H1 (cell line): ENCODE measurements around the gene CREB3L4. TPM values are rescaled to one million over a fixed set of nuclear protein-coding genes. Genes with fewer than 3 reads are reported as not detected.
A peak's percentile ranks its signal among the peaks of the same experiment; 100 is the strongest.

Experiments used
- CTCF ChIA-PET: fragments of 300-600 bp; sonication (Branson Sonifier 250); formaldehyde crosslinking; loops from one replicate; lab custom pipeline; 2021; ENCODE audit not compliant: partially characterized antibody; lab: Charles Lee
- POLR2A ChIA-PET: fragments of 300-600 bp; sonication (Branson Sonifier 250); formaldehyde crosslinking; loops from one replicate; lab custom pipeline; 2021; ENCODE audit warnings: inconsistent platforms; ENCODE audit not compliant: partially characterized antibody; lab: Charles Lee
- DNase-seq, 2 experiments: peaks; one replicate each; pipeline versions ENCODE4 v3.0.0 to v3.0.0-alpha.2; 2010 to 2022; ENCODE audit warnings: low spot score in 2 of 2, low read depth in 1 of 2, mixed read lengths in 1 of 2
- FAIRE-seq: peaks from 2 replicates; lab custom pipeline; 2011; peaks lifted over from hg19 to GRCh38; lab: Jason Lieb, UNC
- H2AFZ ChIP-seq: 2 replicates; pipeline ENCODE4 v1.8.1; 2012; ENCODE audit warnings: low read length, inconsistent platforms
- H2AK5ac ChIP-seq: 2 replicates; pipeline ENCODE4 v1.6.1; 2013; ENCODE audit warnings: low read depth, low read length
- H2BK120ac ChIP-seq: replicated peaks from 2 replicates; pipeline ENCODE3; 2013; ENCODE audit warnings: low read depth, low read length, inconsistent platforms
- H2BK12ac ChIP-seq: 2 replicates; pipeline ENCODE4 v1.6.1; 2013; ENCODE audit warnings: low read depth, low read length
- H2BK15ac ChIP-seq: 2 replicates; pipeline ENCODE4 v1.6.1; 2013; ENCODE audit warnings: low read length
- H2BK20ac ChIP-seq: 2 replicates; pipeline ENCODE4 v1.6.1; 2013; ENCODE audit warnings: low read length
- H2BK5ac ChIP-seq: 2 replicates; pipeline ENCODE4 v1.6.1; 2013; ENCODE audit warnings: low read depth, low read length
- H3K14ac ChIP-seq: 2 replicates; pipeline ENCODE4 v1.6.1; 2013; ENCODE audit warnings: inconsistent platforms; ENCODE audit not compliant: insufficient read length
- H3K18ac ChIP-seq: 2 replicates; pipeline ENCODE4 v1.6.1; 2013; ENCODE audit warnings: low read length; ENCODE audit errors: extremely low read depth
- H3K23ac ChIP-seq: 2 replicates; pipeline ENCODE4 v1.6.1; 2013; ENCODE audit warnings: inconsistent platforms; ENCODE audit not compliant: insufficient read length
- H3K23me2 ChIP-seq: 2 replicates; pipeline ENCODE4 v1.6.1; 2013; ENCODE audit warnings: low read depth, low read length
- H3K27ac ChIP-seq: 2 replicates; pipeline ENCODE4 v1.6.1; 2011; ENCODE audit warnings: low read depth, low read length, inconsistent platforms
- H3K27me3 ChIP-seq, 4 experiments: replicated peaks in 1 of 4; 1 replicate in 1 of 4; 2 replicates in 3 of 4; pipeline versions ENCODE4 v1.6.1 to v1.8.1; 2011 to 2013; ENCODE audit warnings: low read length in 3 of 4, mild to moderate bottlenecking in 3 of 4, inconsistent platforms in 2 of 4, mixed read lengths in 2 of 4, moderate library complexity in 1 of 4; ENCODE audit not compliant: control insufficient read depth in 3 of 4, insufficient read depth in 3 of 4; ENCODE audit errors: extremely low read depth in 1 of 4
- H3K36me3 ChIP-seq, 4 experiments: 2 replicates each; pipeline versions ENCODE4 v1.6.1 to v1.8.1; 2011 to 2013; ENCODE audit warnings: mild to moderate bottlenecking in 4 of 4, low read length in 3 of 4, moderate library complexity in 2 of 4, control low read depth in 1 of 4, inconsistent platforms in 1 of 4; ENCODE audit not compliant: insufficient read depth in 4 of 4, control insufficient read depth in 2 of 4
- H3K4ac ChIP-seq: replicated peaks from 2 replicates; pipeline ENCODE3; 2013; ENCODE audit warnings: low read length, low read depth, mixed read lengths, inconsistent platforms; ENCODE audit not compliant: insufficient read length
- H3K4me1 ChIP-seq, 4 experiments: replicated peaks in 1 of 4; 1 replicate in 1 of 4; 2 replicates in 3 of 4; pipeline versions ENCODE4 v1.6.1 to v1.8.1; 2011 to 2013; ENCODE audit warnings: low read length in 3 of 4, inconsistent platforms in 2 of 4, mixed read lengths in 1 of 4; ENCODE audit not compliant: insufficient read depth in 4 of 4, control insufficient read depth in 3 of 4
- H3K4me2 ChIP-seq, 2 experiments: 2 replicates each; pipeline versions ENCODE4 v1.6.1 to v1.8.1; 2011 to 2013; ENCODE audit warnings: low read depth in 2 of 2, low read length in 2 of 2, control low read depth in 1 of 2, inconsistent platforms in 1 of 2, mild to moderate bottlenecking in 1 of 2; ENCODE audit not compliant: insufficient read depth in 1 of 2
- H3K4me3 ChIP-seq, 4 experiments: fragments of 200-600, 300-600 bp in 1 of 4; sonication (generic), shearing (Covaris generic), sonication (Bioruptor Twin) in 1 of 4; 2 replicates each; pipeline versions ENCODE4 v1.5.1 to v1.8.1; 2011 to 2016; ENCODE audit warnings: low read length in 4 of 4, low read depth in 3 of 4, control low read depth in 2 of 4, inconsistent platforms in 2 of 4, mild to moderate bottlenecking in 2 of 4, mixed read lengths in 1 of 4, moderate library complexity in 1 of 4; ENCODE audit not compliant: insufficient read depth in 2 of 4; ENCODE audit errors: extremely low read depth in 1 of 4
- H3K56ac ChIP-seq: replicated peaks from 2 replicates; pipeline ENCODE3; 2013; ENCODE audit warnings: low read depth, mild to moderate bottlenecking, mixed read lengths, low read length, inconsistent platforms; ENCODE audit not compliant: insufficient read length
- H3K79me1 ChIP-seq: 2 replicates; pipeline ENCODE4 v1.6.1; 2013; ENCODE audit warnings: low read depth, low read length, control low read depth
- H3K79me2 ChIP-seq, 2 experiments: 2 replicates each; pipeline versions ENCODE4 v1.6.1 to v1.8.1; 2012 to 2013; ENCODE audit warnings: low read length in 2 of 2, mild to moderate bottlenecking in 2 of 2, inconsistent platforms in 1 of 2; ENCODE audit not compliant: insufficient read depth in 2 of 2, control insufficient read depth in 1 of 2
- H3K9ac ChIP-seq, 4 experiments: replicated peaks in 1 of 4; 1 replicate in 1 of 4; 2 replicates in 3 of 4; pipeline versions ENCODE4 v1.6.1 to v1.8.1; 2011 to 2013; ENCODE audit warnings: low read depth in 3 of 4, low read length in 3 of 4, control low read depth in 2 of 4, mild to moderate bottlenecking in 2 of 4, moderate library complexity in 2 of 4, inconsistent platforms in 1 of 4; ENCODE audit errors: extremely low read depth in 1 of 4
- H3K9me3 ChIP-seq, 2 experiments: 2 replicates each; pipeline versions ENCODE4 v1.6.1 to v1.8.1; 2012 to 2013; ENCODE audit warnings: mild to moderate bottlenecking in 2 of 2, moderate library complexity in 2 of 2, control low read depth in 1 of 2, inconsistent platforms in 1 of 2, low read depth in 1 of 2, low read length in 1 of 2, mixed read lengths in 1 of 2; ENCODE audit not compliant: insufficient read depth in 2 of 2
- H4K20me1 ChIP-seq, 2 experiments: replicated peaks in 1 of 2; 2 replicates each; pipeline versions ENCODE3 to v1.8.1; 2011 to 2013; ENCODE audit warnings: inconsistent platforms in 2 of 2, low read length in 2 of 2, mild to moderate bottlenecking in 1 of 2; ENCODE audit not compliant: insufficient read depth in 2 of 2, control insufficient read depth in 1 of 2
- H4K5ac ChIP-seq: 2 replicates; pipeline ENCODE4 v1.6.1; 2013; ENCODE audit warnings: low read length, low read depth, mixed read lengths, inconsistent platforms; ENCODE audit not compliant: insufficient read length
- H4K8ac ChIP-seq: 2 replicates; pipeline ENCODE4 v1.8.0; 2013; ENCODE audit warnings: mild to moderate bottlenecking, moderate library complexity, low read length, inconsistent platforms; ENCODE audit not compliant: insufficient read depth; ENCODE audit errors: extremely low read depth
- H4K91ac ChIP-seq: replicated peaks from 2 replicates; pipeline ENCODE3; 2013; ENCODE audit warnings: low read length, mixed read lengths, inconsistent platforms; ENCODE audit not compliant: insufficient read length
- BACH1 ChIP-seq: IDR thresholded peaks from 2 replicates; pipeline ENCODE4 v1.6.1; 2012; ENCODE audit warnings: low read length, improper control_type of control experiment
- CHD1 ChIP-seq: IDR thresholded peaks from 2 replicates; pipeline ENCODE4 v1.6.1; 2012; ENCODE audit warnings: low read depth, low read length, improper control_type of control experiment
- HDAC2 ChIP-seq, 2 experiments: fragments of 300-600 bp in 1 of 2; sonication (generic) in 1 of 2; IDR thresholded peaks; 2 replicates each; pipeline ENCODE4 v1.6.1; 2011 to 2012; ENCODE audit warnings: low read depth in 2 of 2, low read length in 2 of 2, mild to moderate bottlenecking in 2 of 2, moderate library complexity in 2 of 2, borderline replicate concordance in 1 of 2, inconsistent platforms in 1 of 2
- KDM5A ChIP-seq: fragments of 200-600 bp; IDR thresholded peaks from 2 replicates; pipeline ENCODE4 v1.7.1; 2012; ENCODE audit warnings: mild to moderate bottlenecking, low read length, inconsistent platforms, mixed read lengths
- POU5F1 ChIP-seq: IDR thresholded peaks from 2 replicates; pipeline ENCODE4 v1.6.1; 2011; ENCODE audit warnings: low read depth, mild to moderate bottlenecking, low read length, moderate library complexity
- RFX5 ChIP-seq: IDR thresholded peaks from 2 replicates; pipeline ENCODE4 v1.6.1; 2011; ENCODE audit warnings: low read depth, low read length, improper control_type of control experiment, borderline replicate concordance
- RNF2 ChIP-seq: fragments of 200-900, 300-1000 bp; sonication (generic); IDR thresholded peaks from 2 replicates; pipeline ENCODE4 v1.7.1; 2016; ENCODE audit warnings: borderline replicate concordance, low read depth, mild to moderate bottlenecking, antibody characterized with exemption, low read length; ENCODE audit not compliant: poor library complexity, severe bottlenecking; ENCODE audit errors: missing control alignments
- SUZ12 ChIP-seq: fragments of 200-600 bp; sonication (generic); IDR thresholded peaks from 2 replicates; pipeline ENCODE4 v1.6.1; 2012; ENCODE audit warnings: mild to moderate bottlenecking, inconsistent platforms, low read length, moderate library complexity, mixed read lengths
- WGBS, 2 experiments: shearing (Covaris generic) in 1 of 2; methylation state at CpG; one replicate each; pipeline versions ENCODE4 v1.1.6 to v1.1.7; 2013 to 2015; ENCODE audit warnings: low lambda C conversion rate in 2 of 2, mixed read lengths in 2 of 2, inconsistent platforms in 1 of 2, low coverage in 1 of 2, missing lambda C conversion rate in 1 of 2; ENCODE audit not compliant: insufficient replicate concordance in 2 of 2, insufficient coverage in 1 of 2, insufficient read length in 1 of 2; ENCODE audit errors: extremely low coverage in 1 of 2, missing lambda C conversion rate in 1 of 2; 5-methylcytosine and 5-hydroxymethylcytosine counted together
- polyA plus RNA-seq, 7 experiments: library from polyadenylated mRNA; depleted of rRNA in 3 of 7; stranded (reverse) in 5 of 7; unstranded in 2 of 7; fragments of >200 nt in 5 of 7; fragments of 200-250 nt in 2 of 7; gene quantifications; 1 replicate in 5 of 7; 2 replicates in 1 of 7; 4 replicates in 1 of 7; pipeline versions ENCODE4 v1.2.1 to v1.2.3, GENCODE V29; 2011 to 2013; ENCODE audit warnings: missing spikeins in 2 of 7, mixed read lengths in 2 of 7
- total RNA-seq: library from RNA; stranded (reverse); fragmentation: NEBNext Ultra II Directional; extraction: Animal tissue kit (Norgen Biotek cat#: 25700); gene quantifications from 2 replicates; pipeline ENCODE4 v1.2.1, GENCODE V29; 2021

Gene CREB3L4
- total and polyA plus RNA-seq, 2 of the 8 experiments (the other 6 are each of a cell fraction or from before 2014, with no cell fraction given): 34.4 to 54.0 TPM

- DNase-seq (no peak), FAIRE-seq (no peak)
- H2BK20ac ChIP-seq: no peak overlapping the region
- H3K9me3 ChIP-seq: peaks cover 0 to 3% of the 10 kb centered on the region in 2 experiments; a peak in 1 of 4 replicates
- ChIA-PET CTCF (interaction anchor here (1.2 kb wide), 1 partner anchor 8 kb away, joined by 5 read pairs; no protein-coding TSS in a partner anchor), POLR2A (interaction anchor here (0.7 to 13.2 kb wide), 30 partner anchors 10 to 315 kb away, joined by 3 to 454 read pairs (median 12); partner anchors contain the start of genes CREB3L4, CRTC2, DENND4B and GATAD2B)
- peaks cover 0 to 19% of the 10 kb centered on the region in 2 experiments; a peak in 3 of 4 replicates for H3K79me2 ChIP-seq
- no peak overlapping the region for H3K56ac ChIP-seq
- peak overlapping the region; percentile 75 to 91 for H3K4me2 ChIP-seq
- peak overlapping the region in 2 of 4 experiments; percentile 2 to 98; a peak in 2 of 7 replicates for H3K9ac ChIP-seq
- no peak overlapping the region for H4K8ac ChIP-seq
- no peak overlapping the region for H4K5ac ChIP-seq
- WGBS, 2 experiments: 91% methylated on average over 2 of the region's 2 CpGs; no CpG with 5 or more reads in 1 of the 2 experiments
- no peak overlapping the region for H2BK15ac ChIP-seq
- H3K23ac ChIP-seq: no peak overlapping the region
- H2AFZ ChIP-seq: no peak overlapping the region
- peaks cover 14 to 45% (median 28%) of the 10 kb centered on the region in 4 experiments for H3K36me3 ChIP-seq
- no peak overlapping the region for H4K91ac ChIP-seq
- peaks cover 0 to 8% of the 10 kb centered on the region in 2 experiments for H4K20me1 ChIP-seq
- no peak overlapping the region for H2BK5ac ChIP-seq
- H3K4ac ChIP-seq: no peak overlapping the region
- peaks cover 0 to 8% (median 3%) of the 10 kb centered on the region in 4 experiments; a peak in 4 of 7 replicates for H3K4me1 ChIP-seq
- no peak overlapping the region for H3K14ac ChIP-seq
- H2AK5ac ChIP-seq: no peak overlapping the region
- H3K27ac ChIP-seq: peak overlapping the region; percentile 59; the same call in 1 of the 2 replicates
- peaks cover 9% of the 10 kb centered on the region for H3K23me2 ChIP-seq
- H2BK12ac ChIP-seq: no peak overlapping the region
- no peaks in the 10 kb centered on the region for H3K27me3 ChIP-seq
- H3K79me1 ChIP-seq: no peaks in the 10 kb centered on the region
- no peak overlapping the region for H3K18ac ChIP-seq
- no peak overlapping the region for H2BK120ac ChIP-seq
- H3K4me3 ChIP-seq: peak overlapping the region; percentile 78 to 95 (median 87); a peak in 7 of 8 replicates
- TF ChIP-seq SUZ12: no peak
- TF ChIP-seq HDAC2 (IDR thresholded peaks at IDR 0.05; ENCODE audit: borderline replicate concordance in 1 of 2, low read depth in 2 of 2, low read length in 2 of 2): no peak
- TF ChIP-seq RNF2: no peak
- TF ChIP-seq BACH1: no peak
- no peak for TF ChIP-seq CHD1
- no peak for TF ChIP-seq KDM5A
- no peak for TF ChIP-seq POU5F1
- TF ChIP-seq RFX5: no peak
Observed at GRCh38 chr1:153991806-153992205, 24.1 kb downstream of the CREB3L4 start.
